GM12864 (cell line): ENCODE data around the gene ATP10D.

Source experiments
- DNase-seq: peaks from one replicate; pipeline ENCODE4 v3.0.0-alpha.2; 2011; ENCODE audit warnings: low read depth
- H3K4me3 ChIP-seq: 2 replicates; pipeline ENCODE4 v1.5.1; 2011; ENCODE audit warnings: mild to moderate bottlenecking, low read depth, low read length, control low read depth
- CTCF ChIP-seq: IDR thresholded peaks from 2 replicates; pipeline ENCODE4 v1.5.1; 2011; ENCODE audit warnings: low read depth, mild to moderate bottlenecking, moderate library complexity, low read length, control low read depth, inconsistent platforms; ENCODE audit errors: missing control alignments

ATP10D gene

GRCh38 chr4:47557255-47557654, 72.2 kb downstream of the ATP10D start:
- H3K4me3 ChIP-seq = no peak overlapping the region
- DNase-seq = no peak
- no peak for TF ChIP-seq CTCF

- H3K4me3 ChIP-seq = no peak overlapping the region
- no peak for TF ChIP-seq CTCF
- DNase-seq = no peak
Measured at GRCh38 chr4:47560682-47561081, 75.6 kb downstream of the ATP10D start.

DNA sequence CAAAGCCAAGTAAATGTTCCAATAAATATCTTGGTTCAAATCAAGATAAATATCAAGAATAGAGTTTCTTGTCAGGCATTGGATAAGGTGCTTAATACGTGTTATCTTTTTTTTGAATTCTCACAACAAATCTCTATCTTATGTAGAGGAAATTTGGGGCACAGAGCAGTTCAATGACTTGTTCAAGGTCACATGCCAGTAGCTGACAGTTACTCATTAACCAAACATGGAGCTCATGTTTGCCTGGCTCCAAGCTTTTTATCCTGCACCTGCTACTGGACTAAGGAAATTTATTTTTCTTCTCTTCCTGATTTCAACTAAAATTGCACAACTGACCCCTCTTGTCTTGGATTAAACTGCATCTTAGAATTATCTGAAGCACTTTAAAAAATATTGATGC, 76.3 kb downstream of the ATP10D start:
- TF ChIP-seq CTCF = no peak
- no peak for DNase-seq
- no peak overlapping the region for H3K4me3 ChIP-seq

GRCh38 chr4:47562297-47562696, 77.2 kb downstream of the ATP10D start:
- H3K4me3 ChIP-seq = no peak overlapping the region
- no peak for TF ChIP-seq CTCF
- no peak for DNase-seq

- no peak overlapping the region for H3K4me3 ChIP-seq
- DNase-seq = no peak
- no peak for TF ChIP-seq CTCF
Measured at GRCh38 chr4:47566566-47566965, 81.5 kb downstream of the ATP10D start.

- no peak for TF ChIP-seq CTCF
- H3K4me3 ChIP-seq = no peak overlapping the region
- no peak for DNase-seq
Measured at GRCh38 chr4:47566969-47567368, 81.9 kb downstream of the ATP10D start.

GRCh38 chr4:47567511-47567910, 82.4 kb downstream of the ATP10D start:
- DNase-seq = no peak
- H3K4me3 ChIP-seq = no peak overlapping the region
- TF ChIP-seq CTCF = no peak
